ENCODE results near the gene SORL1-AS1.

SORL1-AS1 gene

DNA sequence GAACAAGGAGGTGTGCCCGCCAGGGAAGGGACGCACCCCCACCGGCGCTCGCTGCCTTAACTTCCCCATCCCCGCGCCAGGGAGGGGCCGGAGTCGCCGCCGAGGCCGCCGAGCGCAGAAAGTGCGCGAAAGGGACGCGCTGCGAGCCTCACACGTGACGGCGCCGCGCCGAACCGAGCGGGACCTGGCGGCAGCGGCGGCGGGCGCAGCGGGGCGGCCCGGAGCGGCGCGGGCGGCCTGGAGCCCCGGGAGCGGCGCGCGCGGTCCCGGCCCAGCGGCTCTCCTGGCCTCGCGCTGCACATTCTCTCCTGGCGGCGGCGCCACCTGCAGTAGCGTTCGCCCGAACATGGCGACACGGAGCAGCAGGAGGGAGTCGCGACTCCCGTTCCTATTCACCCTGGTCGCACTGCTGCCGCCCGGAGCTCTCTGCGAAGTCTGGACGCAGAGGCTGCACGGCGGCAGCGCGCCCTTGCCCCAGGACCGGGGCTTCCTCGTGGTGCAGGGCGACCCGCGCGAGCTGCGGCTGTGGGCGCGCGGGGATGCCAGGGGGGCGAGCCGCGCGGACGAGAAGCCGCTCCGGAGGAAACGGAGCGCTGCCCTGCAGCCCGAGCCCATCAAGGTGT, 670 bp downstream of the SORL1-AS1 start, which contains the start of gene SORL1:
TSS of gene SORL1 (plus strand) at position 329 of the 623 bp plus-strand sequence. CDS start at position 347, 18 bp downstream.
- DNase-seq (ENCODE audit: low spot score), result peak; percentile 76

DNA sequence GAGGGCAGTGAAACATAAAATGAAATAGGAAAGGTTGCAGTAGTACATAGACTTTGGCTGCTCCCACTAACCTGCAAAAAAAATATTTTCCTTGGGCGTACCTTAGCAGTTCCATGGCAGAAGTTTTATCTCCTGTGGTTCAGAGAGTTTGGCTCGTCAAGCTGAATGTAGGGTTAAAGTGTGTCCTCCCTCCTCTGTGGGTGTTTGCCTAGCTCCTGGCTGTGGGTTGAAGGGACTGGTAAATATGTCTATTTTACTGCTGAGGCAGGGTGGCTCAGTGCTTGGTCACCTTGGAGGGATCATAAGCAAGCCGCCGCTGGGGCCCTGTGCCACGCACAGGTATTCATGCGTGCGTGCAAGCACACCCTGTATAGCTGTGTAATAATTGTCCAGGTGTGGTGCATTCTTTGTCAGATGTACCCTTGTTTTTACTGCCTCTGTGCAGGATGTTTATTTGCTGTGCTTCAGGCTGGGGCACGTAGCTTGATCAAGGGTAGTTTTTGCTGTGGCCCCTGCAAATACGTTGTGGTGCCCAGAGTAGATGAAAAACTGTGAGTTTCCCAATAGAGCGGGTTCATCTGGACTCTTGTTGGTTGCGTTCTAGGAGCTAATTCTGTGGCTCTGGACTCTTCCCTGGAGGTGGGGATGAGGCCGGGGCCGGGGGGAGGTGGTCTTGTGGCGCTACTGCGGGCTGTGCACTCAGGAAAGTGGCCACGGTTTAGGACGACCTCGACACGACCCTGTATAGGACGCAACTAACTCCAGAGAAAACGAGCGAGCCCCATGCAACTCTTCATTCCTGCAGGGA, 1.4 kb downstream of the SORL1-AS1 start:
- DNase-seq (ENCODE audit: low spot score), result peak; percentile 53

DNA sequence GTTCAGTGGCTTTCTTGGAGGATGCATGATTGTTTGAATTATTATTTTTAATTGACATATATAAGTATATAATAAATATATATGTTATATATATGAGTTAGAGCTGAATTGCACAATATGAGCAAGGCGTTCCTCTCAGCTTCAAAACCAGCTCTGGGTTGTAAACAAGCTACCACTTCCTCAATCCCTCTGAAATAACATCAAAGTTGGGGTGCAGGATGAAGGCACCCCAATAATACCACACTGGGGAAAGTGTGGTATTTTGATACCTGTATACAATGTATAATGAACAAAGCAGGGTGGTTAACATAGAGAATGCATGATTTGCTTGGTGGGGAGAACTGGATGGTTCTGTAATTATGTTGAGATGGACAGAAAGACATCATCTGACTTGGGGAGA, 2.4 kb downstream of the SORL1-AS1 start:
- DNase-seq (ENCODE audit: low spot score), result no peak

DNA sequence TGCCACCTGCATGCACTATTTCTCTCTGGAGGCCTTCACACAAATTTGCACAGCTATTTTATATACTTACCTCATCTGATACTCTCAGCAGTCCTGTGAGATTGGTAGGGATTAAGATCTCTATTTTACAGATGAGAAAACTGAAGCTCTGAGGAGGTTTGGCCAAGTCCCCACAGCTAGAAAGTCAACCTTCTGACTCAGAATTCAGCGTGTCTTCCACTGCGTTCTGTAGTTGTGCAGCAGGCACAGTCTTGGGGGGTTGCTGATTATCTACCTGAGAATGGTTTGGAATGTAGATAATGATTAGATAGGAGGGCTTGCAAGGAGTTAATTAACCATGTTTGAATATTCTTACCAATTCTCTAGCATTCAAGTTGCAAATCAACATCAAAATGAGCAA, 3.1 kb downstream of the SORL1-AS1 start:
- DNase-seq (ENCODE audit: low spot score), result no peak

DNA sequence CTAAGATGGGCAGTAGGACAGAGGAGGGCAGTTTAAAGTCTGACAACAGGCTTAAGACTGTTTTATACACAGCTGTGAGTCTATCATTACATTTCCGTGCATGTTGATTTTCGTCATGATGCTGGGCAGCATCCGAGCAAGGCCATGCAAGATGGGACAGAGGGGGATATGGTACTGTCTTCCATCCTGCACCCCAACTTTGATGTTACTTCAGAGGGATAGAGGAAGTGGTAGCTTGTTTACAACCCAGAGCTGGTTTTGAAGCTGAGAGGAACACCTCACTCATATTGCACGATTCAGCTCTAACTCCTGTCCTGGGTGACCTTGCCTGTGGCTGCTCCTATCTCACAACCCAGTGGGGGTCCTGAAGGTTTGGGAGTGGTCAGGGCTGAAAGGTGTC, 3.6 kb downstream of the SORL1-AS1 start:
- no peak for DNase-seq (ENCODE audit: low spot score)

DNA sequence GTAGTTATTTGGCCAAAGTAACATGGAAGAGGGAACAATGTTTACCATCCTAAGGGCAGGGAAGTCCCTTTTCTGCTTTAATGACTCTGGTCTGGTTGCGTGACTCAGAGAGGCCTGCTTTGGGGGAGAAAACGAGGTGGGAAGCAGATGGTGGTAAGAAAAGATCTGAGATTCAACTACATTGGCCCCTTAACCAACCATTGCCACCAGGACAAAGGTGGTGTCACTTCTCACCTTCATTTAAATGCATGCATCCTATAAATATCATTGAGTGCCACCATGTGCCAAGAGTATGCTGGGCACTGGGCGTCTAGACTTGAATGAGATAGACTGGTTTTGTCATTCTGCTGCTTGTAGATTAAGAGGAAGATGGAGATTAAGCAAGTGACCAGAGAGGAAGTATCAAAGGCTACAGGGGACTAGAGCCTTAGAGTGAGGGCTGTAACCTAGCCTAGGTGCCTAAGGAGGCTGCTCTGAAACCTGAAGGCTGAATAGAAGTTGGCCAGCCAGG, 4.3 kb downstream of the SORL1-AS1 start:
- no peak for DNase-seq (ENCODE audit: low spot score)

DNA sequence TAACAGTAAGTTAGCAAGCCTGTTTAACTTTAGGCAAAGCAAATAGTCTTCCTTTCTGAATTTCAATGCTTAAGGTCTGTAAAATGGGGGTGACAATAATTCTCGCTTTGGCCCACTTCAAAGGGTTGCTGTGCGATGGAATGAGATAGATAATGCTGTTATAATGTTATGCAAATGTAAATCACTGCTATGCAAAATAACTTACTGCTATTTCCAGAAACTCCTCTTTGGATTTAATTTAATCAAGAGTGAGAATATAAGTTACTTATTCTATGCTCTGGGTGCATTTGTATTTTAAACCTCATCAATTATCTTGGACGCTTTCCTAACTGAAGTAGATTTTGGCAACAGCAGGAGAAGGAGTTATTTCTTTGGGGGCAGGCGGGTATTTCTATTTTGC, 4.8 kb downstream of the SORL1-AS1 start:
- DNase-seq (ENCODE audit: low spot score), result no peak

DNA sequence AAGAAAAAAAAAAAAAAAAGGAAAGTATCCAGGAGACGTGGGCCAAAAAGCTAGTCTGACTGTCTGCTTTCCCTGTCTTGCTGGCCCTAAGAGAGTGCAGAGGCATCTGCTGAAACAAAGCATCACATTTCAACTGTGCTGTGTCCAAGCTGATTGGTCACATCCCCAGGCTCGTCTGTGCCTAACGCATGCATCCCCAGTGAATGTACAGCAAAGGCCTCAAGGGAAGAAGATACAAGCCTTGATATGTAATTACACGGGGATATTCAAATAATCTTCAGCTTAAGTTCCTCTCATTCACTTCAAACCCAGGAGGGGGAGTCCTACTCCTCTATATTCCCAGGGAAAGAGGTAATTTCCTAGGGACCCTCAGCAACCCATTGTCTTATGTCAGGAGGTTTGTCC, 6.0 kb downstream of the SORL1-AS1 start:
- no peak for DNase-seq (ENCODE audit: low spot score)

DNA sequence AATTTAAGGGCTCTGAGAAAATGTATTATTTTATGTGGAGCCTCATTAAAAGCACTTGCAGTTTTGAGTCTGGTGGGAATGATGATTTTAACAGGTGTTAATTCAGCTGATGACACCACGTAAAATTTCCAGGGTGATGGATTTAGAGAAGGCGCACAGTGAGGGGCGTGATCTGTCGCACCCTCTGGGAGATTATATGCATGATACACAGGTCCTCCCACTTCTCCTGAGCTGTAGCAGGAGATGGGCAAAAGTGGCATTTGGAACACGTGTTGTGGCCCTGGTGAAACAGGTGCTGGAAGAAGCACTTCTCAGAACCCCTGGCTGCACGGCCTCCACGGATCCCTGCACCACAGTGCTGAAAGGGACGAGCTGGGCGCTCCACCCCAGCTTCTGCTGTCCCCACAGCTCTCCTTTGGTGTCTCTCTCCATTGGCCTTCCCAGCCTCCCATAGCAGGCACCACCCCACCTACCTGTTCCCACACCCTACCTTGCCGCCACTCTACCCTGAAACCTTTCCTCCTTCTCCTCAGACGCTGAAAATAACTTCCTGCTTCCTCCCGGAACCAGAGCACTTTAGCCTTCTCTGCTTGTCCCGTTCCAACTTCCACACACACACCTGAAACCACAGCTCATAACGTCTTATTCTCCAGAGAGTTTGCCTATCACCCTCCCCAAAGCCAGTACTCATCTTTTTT, 7.5 kb downstream of the SORL1-AS1 start:
- DNase-seq (ENCODE audit: low spot score), result no peak

DNA sequence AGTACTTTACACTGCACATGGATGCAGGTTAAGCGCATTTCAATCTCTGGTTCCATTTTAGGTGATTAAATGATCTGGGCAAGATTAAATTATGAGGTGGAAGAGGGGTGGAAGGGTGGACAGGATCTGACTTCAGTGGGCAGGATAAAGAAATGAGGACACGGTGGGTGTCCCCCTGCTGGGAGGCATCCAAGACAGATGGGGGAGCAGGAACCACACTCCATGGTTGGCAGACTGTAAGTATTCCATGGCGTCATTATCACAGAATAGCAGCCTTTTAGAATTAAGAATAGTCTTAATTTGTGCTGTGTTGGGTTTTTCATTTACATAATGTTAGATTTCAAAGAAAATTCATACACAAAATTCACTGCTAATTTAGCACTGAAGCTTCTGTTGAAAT, 8.2 kb downstream of the SORL1-AS1 start:
- DNase-seq (ENCODE audit: low spot score), result no peak

DNA sequence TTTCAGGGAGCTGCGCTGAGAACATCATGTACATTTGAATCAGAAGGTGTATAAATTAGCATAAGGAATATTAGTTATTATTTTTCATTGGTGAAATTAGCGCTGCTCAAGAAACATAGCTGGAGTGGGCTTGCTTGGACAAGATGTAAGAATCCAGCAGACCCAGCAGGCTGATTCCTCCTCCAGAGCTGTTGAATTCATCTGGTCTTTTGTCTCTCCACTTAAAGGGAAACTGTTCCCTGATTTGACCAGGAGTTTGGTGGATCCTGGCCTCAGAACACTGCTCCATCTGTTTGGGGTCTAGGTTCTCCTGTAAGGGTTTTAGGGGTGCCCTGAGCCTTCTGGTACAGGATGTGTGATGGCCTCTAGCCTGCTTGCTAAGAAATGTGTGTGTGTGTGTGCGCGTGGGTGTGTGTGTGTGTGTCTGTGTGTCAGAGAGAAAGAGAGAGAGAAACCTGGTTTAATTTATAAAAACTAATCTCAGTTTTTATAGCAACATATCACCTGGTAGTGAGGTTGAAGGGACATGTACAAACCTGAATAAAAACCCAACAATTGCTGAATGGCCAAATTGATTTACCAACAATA, 9.0 kb downstream of the SORL1-AS1 start:
- no peak for DNase-seq (ENCODE audit: low spot score)

DNA sequence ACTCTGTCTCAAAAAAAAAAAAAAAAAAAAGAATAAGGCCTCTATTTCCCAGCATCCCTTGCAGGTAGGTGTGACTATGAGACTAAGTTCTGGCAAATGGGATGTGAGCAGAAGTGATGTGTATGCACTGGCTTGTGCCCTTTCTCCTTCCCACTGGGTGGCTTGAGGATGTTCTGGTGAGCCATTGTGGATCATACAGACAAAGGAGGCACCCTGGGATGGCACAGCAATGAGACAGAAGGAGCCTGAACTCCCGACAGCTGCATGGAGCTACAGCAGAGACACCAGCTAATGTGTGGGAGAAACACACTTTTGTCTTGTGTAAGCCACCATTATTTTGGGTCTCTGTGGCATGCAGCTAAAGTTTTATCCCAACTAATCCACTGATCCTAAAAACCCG, 11.2 kb downstream of the SORL1-AS1 start:
- no peak for DNase-seq (ENCODE audit: low spot score)

DNA sequence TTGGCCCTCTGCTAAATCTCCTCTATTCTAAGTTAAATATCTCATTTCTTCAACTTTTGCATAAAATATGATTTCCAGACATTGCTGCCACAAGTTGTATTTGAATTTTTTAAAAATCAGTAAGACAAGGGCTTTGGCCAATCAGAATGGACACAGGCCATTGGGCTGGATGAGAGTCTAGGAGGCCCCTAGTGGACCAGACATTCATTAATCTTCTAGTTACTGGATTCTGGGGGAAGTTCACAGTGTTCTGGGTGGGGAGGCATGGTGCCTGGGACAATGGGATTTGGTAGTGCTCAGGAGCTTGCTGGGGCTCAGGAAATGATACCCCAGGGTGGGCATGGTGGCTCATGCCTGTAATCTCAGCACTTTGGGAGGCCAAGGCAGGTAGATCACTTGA, 13.0 kb downstream of the SORL1-AS1 start:
- DNase-seq (ENCODE audit: low spot score), result no peak

DNA sequence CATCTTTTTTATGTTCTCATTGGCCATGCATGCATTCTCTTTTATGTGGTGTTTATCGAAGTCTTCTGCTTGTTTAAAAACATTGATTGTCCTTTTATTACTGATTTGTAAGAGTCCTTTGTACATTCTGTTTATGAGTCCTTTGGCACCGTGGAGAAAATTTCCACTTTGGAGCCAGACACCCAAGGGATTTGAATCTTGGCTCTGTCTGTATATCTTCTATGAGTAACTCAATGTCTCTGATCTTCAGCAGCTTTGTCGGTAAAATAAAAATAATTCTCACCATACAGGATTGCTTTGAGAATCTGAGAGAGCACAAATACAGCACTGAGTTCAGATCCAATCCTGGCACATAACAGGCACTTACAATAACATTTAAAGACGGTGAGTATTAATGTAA, 13.4 kb downstream of the SORL1-AS1 start:
- DNase-seq (ENCODE audit: low spot score), result no peak

DNA sequence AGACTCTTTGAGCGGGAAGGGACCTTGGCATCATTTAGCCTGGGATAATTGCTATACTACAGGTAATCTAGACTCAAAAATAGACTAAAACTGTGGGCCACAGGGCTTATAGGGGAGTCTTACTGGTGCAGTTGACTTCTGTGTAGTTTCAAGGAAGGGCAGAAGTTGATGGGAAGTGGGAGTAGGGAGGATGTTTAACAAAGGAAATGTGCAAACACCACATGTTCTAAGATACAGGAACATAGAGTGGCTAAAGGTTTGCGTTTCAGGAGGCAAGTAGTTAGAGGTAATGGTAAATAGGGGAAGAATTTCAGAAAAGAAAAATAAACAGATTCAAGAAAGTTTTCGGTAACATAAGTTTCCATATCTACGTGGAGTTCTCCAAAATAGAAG, 15.1 kb downstream of the SORL1-AS1 start:
- no peak for DNase-seq (ENCODE audit: low spot score)

DNA sequence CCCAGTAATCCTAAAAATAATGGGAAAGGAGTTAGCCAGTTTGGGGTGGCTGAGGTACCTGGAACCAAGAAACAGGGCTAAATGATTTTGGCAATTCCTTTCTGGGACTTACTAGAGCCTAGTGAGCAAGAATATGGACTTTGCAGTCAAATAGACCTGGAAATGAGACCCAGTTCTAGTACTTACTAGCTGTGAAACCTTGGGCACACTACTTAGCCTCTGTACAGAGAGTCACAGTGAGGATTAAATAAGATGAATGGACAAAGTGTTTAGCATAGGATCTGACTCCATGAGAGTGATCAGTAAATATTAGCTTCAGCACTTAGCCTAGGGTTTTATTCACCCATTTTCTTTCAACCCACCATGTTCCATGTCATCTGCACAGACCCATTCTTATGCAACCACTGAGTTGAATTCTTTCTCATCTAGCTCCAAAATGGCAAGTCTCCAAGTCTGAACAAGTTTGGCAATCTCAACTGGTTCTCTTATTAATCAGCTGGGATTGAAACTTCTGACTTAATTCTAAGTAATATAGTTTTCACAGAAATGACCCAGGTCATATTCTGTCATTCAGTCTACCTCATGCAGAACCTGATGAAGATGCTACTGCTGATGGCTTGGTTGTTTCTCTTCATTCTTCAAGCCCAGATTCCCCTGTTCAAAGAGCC, 15.6 kb downstream of the SORL1-AS1 start:
- no peak for DNase-seq (ENCODE audit: low spot score)

DNA sequence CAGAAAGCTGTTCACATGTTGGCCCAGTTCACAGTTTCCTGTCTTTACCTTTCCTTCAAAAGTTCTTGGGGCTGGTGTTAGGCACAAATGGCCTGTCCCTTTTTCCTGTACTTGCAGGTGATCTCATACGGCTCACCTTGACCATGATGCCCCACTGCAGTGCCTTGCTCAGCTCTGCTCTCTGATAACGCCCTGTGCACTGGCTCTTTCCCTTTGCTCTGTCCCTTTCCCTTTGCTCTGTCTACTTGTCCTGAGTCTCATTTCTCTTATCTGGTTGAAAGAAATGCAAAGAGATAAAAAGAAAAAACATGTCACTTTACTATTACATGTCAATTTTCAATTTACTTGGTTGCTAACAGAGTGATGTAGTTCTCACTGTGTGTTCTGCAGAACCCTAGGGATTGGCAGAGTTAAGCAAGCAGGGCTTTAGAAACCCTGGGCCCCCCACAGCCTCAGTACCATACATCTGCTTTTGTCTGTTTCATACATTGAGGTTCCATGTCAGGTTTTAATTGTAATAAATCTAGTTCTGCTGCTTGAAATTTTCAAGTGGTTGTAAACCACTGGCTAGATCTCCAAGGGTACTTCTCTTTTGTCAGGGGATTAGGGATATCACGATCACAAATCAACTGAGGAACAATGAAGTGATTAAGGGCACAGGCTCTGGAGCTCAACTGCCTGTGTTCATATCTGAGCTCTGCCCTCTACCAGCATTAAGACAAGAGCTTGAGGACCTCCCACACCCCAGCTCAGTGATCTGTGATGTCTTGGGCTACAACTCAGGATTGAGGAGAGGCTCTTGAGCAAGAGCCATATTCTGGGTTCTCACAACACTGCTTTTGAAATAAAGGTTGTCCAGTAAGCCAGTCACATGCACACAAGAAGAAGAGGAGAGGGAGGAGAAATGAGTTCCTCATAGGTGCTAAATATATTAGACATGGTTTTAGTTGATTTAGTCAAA, 16.9 kb downstream of the SORL1-AS1 start:
- DNase-seq (ENCODE audit: low spot score), result no peak

DNA sequence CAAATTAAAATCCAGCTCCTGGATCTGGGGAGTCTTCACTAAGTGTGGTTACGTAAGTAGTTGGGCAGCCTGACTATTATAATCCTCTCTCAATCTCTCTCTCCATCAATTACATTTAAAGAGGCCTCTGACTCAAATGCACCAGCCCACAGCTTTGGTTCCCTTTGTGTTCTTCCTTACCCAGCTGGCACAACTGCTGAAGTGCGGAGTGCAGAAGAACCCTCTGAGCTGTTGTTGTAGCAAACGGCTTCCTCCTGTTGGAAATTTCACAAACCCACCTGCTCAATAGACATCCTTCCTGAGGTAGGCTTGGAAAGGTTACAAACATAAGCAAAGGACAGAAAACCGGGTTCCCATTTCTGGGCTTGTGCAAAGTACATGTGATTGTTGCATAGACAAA, 17.6 kb downstream of the SORL1-AS1 start:
- DNase-seq (ENCODE audit: low spot score), result no peak

DNA sequence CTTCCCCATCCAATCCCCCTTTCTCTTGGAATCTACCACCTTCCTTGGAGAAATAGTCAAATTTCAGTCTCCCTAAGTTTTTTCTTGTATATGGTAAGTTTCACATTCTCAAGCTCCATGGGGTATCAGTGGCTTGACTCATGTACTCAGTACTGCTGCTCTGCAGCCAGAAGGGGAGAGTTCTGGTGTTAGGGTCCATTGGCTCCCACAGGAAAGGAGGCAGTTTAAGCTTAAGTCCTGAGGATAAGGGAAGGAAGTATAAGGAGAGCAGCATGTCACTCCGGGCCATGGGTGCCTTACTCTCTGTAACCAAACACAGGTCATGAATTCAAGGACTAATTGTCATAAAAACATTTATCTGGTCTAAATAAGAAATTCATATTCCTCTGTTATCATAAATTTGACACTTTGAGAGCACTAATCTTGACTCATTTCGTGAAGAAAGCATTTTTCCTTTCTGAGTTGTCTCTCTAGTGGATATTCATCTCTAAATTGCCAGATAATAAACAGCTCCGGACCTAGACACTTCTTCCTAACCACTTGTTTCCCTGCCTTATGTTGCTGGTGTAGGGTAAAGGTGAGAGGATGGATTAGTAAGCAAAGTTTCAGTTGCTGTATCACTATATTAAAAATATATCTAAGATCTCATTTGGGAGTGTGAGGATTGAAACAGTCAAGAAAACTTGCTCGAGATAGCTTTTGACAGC, 20.8 kb downstream of the SORL1-AS1 start:
- DNase-seq (ENCODE audit: low spot score), result no peak

DNA sequence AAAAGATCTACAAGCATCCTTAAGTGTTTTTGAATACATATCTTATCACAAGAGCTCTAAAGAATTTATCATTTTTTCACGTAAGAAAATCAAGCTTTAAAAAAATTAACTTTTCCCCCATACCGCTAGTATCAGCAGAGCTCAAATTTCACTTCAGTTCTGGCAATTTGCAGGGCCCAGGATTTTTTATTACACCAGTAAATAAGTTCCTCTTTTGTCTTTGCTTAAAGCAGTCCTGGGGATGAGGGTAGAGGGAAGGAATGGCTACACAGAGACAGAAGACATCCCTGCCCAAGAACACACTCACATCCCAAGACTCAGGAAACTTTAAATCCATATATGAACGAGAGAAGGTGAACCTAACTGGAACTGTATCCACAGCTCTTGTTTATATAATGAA, 23.2 kb downstream of the SORL1-AS1 start:
- no peak for DNase-seq (ENCODE audit: low spot score)
